HepG2 (cell line): ENCODE measurements around the gene PNPLA2. TPM values are rescaled to one million over a fixed set of nuclear protein-coding genes. Genes with fewer than 3 reads are reported as not detected.
A peak's percentile ranks its signal among the peaks of the same experiment; 100 is the strongest.

Source experiments
- E2F2 ChIP-seq: sonication (generic); formaldehyde crosslinking; IDR thresholded peaks from 2 replicates; pipeline ENCODE4 v1.4.0; 2020; ENCODE audit warnings: missing genetic modification reagents, borderline replicate concordance
- ELK4 ChIP-seq: sonication (generic); formaldehyde crosslinking; IDR thresholded peaks from 2 replicates; pipeline ENCODE4 v1.9.0; 2021; ENCODE audit warnings: missing genetic modification reagents, borderline replicate concordance
- ETV6 ChIP-seq: sonication (generic); formaldehyde crosslinking; conservative IDR thresholded peaks from 2 replicates; pipeline ENCODE4 v1.4.0; 2020; ENCODE audit warnings: missing genetic modification reagents
- EZH2 ChIP-seq: conservative IDR thresholded peaks from 2 replicates; pipeline ENCODE4 v1.6.1; 2012; ENCODE audit warnings: mild to moderate bottlenecking, low read depth, low read length, moderate library complexity
- FOXP1 ChIP-seq, 2 experiments: fragments of 450-650 bp in 1 of 2; IDR thresholded peaks; 2 replicates each; pipeline ENCODE4 v1.6.1; 2017 to 2018; ENCODE audit warnings: antibody characterized with exemption in 1 of 2
- HMG20A ChIP-seq: IDR thresholded peaks from 2 replicates; pipeline ENCODE4 v1.6.1; 2016; ENCODE audit warnings: borderline replicate concordance
- IKZF4 ChIP-seq: sonication (generic); formaldehyde crosslinking; IDR thresholded peaks from 2 replicates; pipeline ENCODE4 v1.5.1; 2020; ENCODE audit warnings: borderline replicate concordance, mild to moderate bottlenecking, low read depth, missing genetic modification reagents; ENCODE audit errors: not compliant biosample characterization
- JDP2 ChIP-seq: sonication (generic); formaldehyde crosslinking; IDR thresholded peaks from 2 replicates; pipeline ENCODE4 v1.8.1; 2022; ENCODE audit warnings: missing genetic modification reagents, borderline replicate concordance
- MAFF ChIP-seq: IDR thresholded peaks from 2 replicates; pipeline ENCODE4 v1.6.1; 2011; ENCODE audit warnings: low read depth, low read length, improper control_type of control experiment
- MTA3 ChIP-seq: sonication (generic); formaldehyde crosslinking; IDR thresholded peaks from 2 replicates; pipeline ENCODE4 v1.4.0; 2020; ENCODE audit warnings: missing genetic modification reagents
- NR0B2 ChIP-seq: sonication (generic); formaldehyde crosslinking; IDR thresholded peaks from 2 replicates; pipeline ENCODE4 v1.4.0; 2020; ENCODE audit warnings: mild to moderate bottlenecking, missing genetic modification reagents
- PAF1 ChIP-seq: IDR thresholded peaks from 2 replicates; pipeline ENCODE4 v1.6.1; 2016; ENCODE audit warnings: missing genetic modification reagents, missing compliant biosample characterization
- SMAD9 ChIP-seq: sonication (generic); formaldehyde crosslinking; IDR thresholded peaks from 2 replicates; pipeline ENCODE4 v1.5.1; 2020; ENCODE audit warnings: mild to moderate bottlenecking, missing genetic modification reagents
- SNAPC2 ChIP-seq: sonication (generic); formaldehyde crosslinking; IDR thresholded peaks from 2 replicates; pipeline ENCODE4 v1.8.1; 2022; ENCODE audit warnings: mild to moderate bottlenecking, missing genetic modification reagents
- SNRNP70 ChIP-seq: fragments of 200-400 bp; formaldehyde crosslinking; IDR thresholded peaks from 2 replicates; pipeline ENCODE4 v1.6.1; 2017; ENCODE audit warnings: mild to moderate bottlenecking, low read depth, low read length, moderate library complexity
- SRSF4 ChIP-seq: fragments of 200-400 bp; formaldehyde crosslinking; IDR thresholded peaks from one replicate; pipeline ENCODE4 v1.6.1; 2018; ENCODE audit warnings: mild to moderate bottlenecking, low read depth, low read length, moderate library complexity; ENCODE audit not compliant: poor library complexity, severe bottlenecking
- STAG1 ChIP-seq: sonication (generic); formaldehyde crosslinking; IDR thresholded peaks from 2 replicates; pipeline ENCODE4 v1.4.0; 2020; ENCODE audit warnings: missing genetic modification reagents
- ZC3H4 ChIP-seq: sonication (generic); formaldehyde crosslinking; IDR thresholded peaks from 2 replicates; pipeline ENCODE4 v1.4.0; 2020; ENCODE audit warnings: missing genetic modification reagents, borderline replicate concordance
- ZHX1 ChIP-seq: sonication (generic); formaldehyde crosslinking; IDR thresholded peaks from 2 replicates; pipeline ENCODE4 v1.8.1; 2022; ENCODE audit warnings: low read depth, mild to moderate bottlenecking, missing genetic modification reagents
- ZNF235 ChIP-seq: sonication (generic); formaldehyde crosslinking; IDR thresholded peaks from 2 replicates; pipeline ENCODE4 v1.8.1; 2023; ENCODE audit warnings: mild to moderate bottlenecking, missing genetic modification reagents, borderline replicate concordance
- ZNF292 ChIP-seq: sonication (generic); formaldehyde crosslinking; IDR thresholded peaks from 2 replicates; pipeline ENCODE4 v1.8.1; 2022; ENCODE audit warnings: mild to moderate bottlenecking, low read depth, missing genetic modification reagents, borderline replicate concordance
- ZNF34 ChIP-seq: sonication (generic); formaldehyde crosslinking; IDR thresholded peaks from 2 replicates; pipeline ENCODE4 v1.4.0; 2020; ENCODE audit warnings: mild to moderate bottlenecking, missing genetic modification reagents, borderline replicate concordance
- ZNF580 ChIP-seq: IDR thresholded peaks from 2 replicates; pipeline ENCODE4 v1.6.1; 2016; ENCODE audit warnings: low read depth, borderline replicate concordance
- polyA plus RNA-seq, 8 experiments: library from polyadenylated mRNA; depleted of rRNA in 3 of 8; stranded (reverse) in 7 of 8; unstranded in 1 of 8; fragments of >200 nt; fragmentation: Illumina TruSeq in 4 of 8; extraction: Trizol in 4 of 8; gene quantifications; 2 replicates each; pipeline versions ENCODE4 v1.2.1 to v1.2.3, GENCODE V29; 2011 to 2016; ENCODE audit warnings: low read depth in 4 of 8, missing spikeins in 1 of 8, mixed read lengths in 1 of 8; ENCODE audit not compliant: insufficient read depth in 1 of 8
- total RNA-seq, 5 experiments: library from RNA; depleted of rRNA; stranded (reverse); fragments of >200 nt; fragmentation: Illumina TruSeq; extraction: Trizol; gene quantifications; 2 replicates each; pipeline ENCODE4 v1.2.3, GENCODE V29; 2016; ENCODE audit warnings: low read depth in 1 of 5

PNPLA2 gene
- total and polyA plus RNA-seq, 2 of the 13 experiments (the other 11 are each of a cell fraction or from before 2014, with no cell fraction given) = 10.5 to 43.2 TPM

- peak; percentile 46 for TF ChIP-seq STAG1 (CRISPR knock-in tag)
- TF ChIP-seq NR0B2 (CRISPR knock-in tag) = peak; percentile 67; the same call in 1 of the 2 replicates
- no peak; the same call in 1 of the 2 replicates for TF ChIP-seq ETV6 (CRISPR knock-in tag)
- TF ChIP-seq ELK4 (CRISPR knock-in tag) = no peak
- TF ChIP-seq ZHX1 = peak; percentile 61; the same call in 1 of the 2 replicates
- peak; percentile 57; the same call in 1 of the 2 replicates for TF ChIP-seq SMAD9 (CRISPR knock-in tag)
- no peak for TF ChIP-seq SRSF4
- no peak for TF ChIP-seq E2F2
- TF ChIP-seq ZC3H4 (CRISPR knock-in tag) = no peak
- no peak for TF ChIP-seq SNAPC2
- no peak for TF ChIP-seq EZH2
- TF ChIP-seq ZNF292 = no peak
- TF ChIP-seq ZNF34 (CRISPR knock-in tag) = 0 out of 2 replicates have a peak, but pooled peaks have one; percentile 34
- TF ChIP-seq JDP2 (CRISPR knock-in tag) = no peak
- no peak for TF ChIP-seq ZNF235
- TF ChIP-seq MTA3 (CRISPR knock-in tag) = no peak
- no peak for TF ChIP-seq MAFF
- TF ChIP-seq SNRNP70 = no peak
- TF ChIP-seq FOXP1 (IDR thresholded peaks at IDR 0.05) = no peak
- TF ChIP-seq FOXP1 (CRISPR knock-in tag; IDR thresholded peaks at IDR 0.05) = no peak
- no peak for TF ChIP-seq PAF1 (CRISPR knock-in tag)
- TF ChIP-seq IKZF4 = no peak
- TF ChIP-seq HMG20A = no peak
- TF ChIP-seq ZNF580 (CRISPR knock-in tag) = peak; percentile 82; the same call in 1 of the 2 replicates
Observed at GRCh38 chr11:838441-839279, 19.9 kb downstream of the PNPLA2 start (continued).
